GM19351 (cell line): ENCODE data around the gene FLNB.
A peak's percentile ranks its signal among the peaks of the same experiment; 100 is the strongest.
"Not testable (repeated sequence)": the region's sequence is repeated elsewhere in the genome, so short reads cannot be mapped to it uniquely, and the experiment has no call there.

Experiments used
- ATAC-seq: cut with Tn5 transposase; IDR thresholded peaks from one replicate; pipeline ENCODE4 v1.9.1; 2021; ENCODE audit warnings: mild to moderate bottlenecking, moderate library complexity; ENCODE audit not compliant: unreplicated experiment

The FLNB gene

GRCh38 chr3:57981483-57982087, 26.6 kb upstream of the FLNB start:
- ATAC-seq: no peak

- no peak for ATAC-seq
Observed at GRCh38 chr3:57982561-57983243, 25.5 kb upstream of the FLNB start.

GRCh38 chr3:57983734-57984518, 24.3 kb upstream of the FLNB start:
- ATAC-seq: peak; percentile 96

GRCh38 chr3:57985176-57985983, 22.8 kb upstream of the FLNB start:
- no peak for ATAC-seq

- no peak for ATAC-seq
Observed at GRCh38 chr3:57985984-57986246, 22.3 kb upstream of the FLNB start.

- ATAC-seq: no peak
Observed at GRCh38 chr3:57986261-57986660, 22.0 kb upstream of the FLNB start.

- ATAC-seq: not testable (repeated sequence)
Observed at GRCh38 chr3:57989198-57989597, 19.0 kb upstream of the FLNB start.

- no peak for ATAC-seq
Observed at GRCh38 chr3:57989646-57990045, 18.6 kb upstream of the FLNB start.

GRCh38 chr3:57992452-57993213, 15.6 kb upstream of the FLNB start:
- ATAC-seq: no peak

GRCh38 chr3:57998366-57999283, 9.6 kb upstream of the FLNB start:
- ATAC-seq: peak; percentile 78

GRCh38 chr3:57999417-58000115, 8.7 kb upstream of the FLNB start:
- no peak for ATAC-seq

GRCh38 chr3:58000306-58001085, 7.7 kb upstream of the FLNB start:
- ATAC-seq: no peak

- ATAC-seq: no peak
Observed at GRCh38 chr3:58001086-58001467, 7.1 kb upstream of the FLNB start.

- no peak for ATAC-seq
Observed at GRCh38 chr3:58001979-58002378, 6.2 kb upstream of the FLNB start.

GRCh38 chr3:58003093-58003492, 5.1 kb upstream of the FLNB start:
- ATAC-seq: no peak

GRCh38 chr3:58004973-58005372, 3.2 kb upstream of the FLNB start:
- no peak for ATAC-seq

GRCh38 chr3:58005669-58006068, 2.6 kb upstream of the FLNB start:
- ATAC-seq: no peak

GRCh38 chr3:58006661-58007060, 1.6 kb upstream of the FLNB start:
- no peak for ATAC-seq
